Measurements from ENCODE around the gene SPG7.

The SPG7 gene

GRCh38 chr16:89602273-89602951 is 94.2 kb downstream of the SPG7 start:
- DNase-seq = peak; percentile 77

DNA sequence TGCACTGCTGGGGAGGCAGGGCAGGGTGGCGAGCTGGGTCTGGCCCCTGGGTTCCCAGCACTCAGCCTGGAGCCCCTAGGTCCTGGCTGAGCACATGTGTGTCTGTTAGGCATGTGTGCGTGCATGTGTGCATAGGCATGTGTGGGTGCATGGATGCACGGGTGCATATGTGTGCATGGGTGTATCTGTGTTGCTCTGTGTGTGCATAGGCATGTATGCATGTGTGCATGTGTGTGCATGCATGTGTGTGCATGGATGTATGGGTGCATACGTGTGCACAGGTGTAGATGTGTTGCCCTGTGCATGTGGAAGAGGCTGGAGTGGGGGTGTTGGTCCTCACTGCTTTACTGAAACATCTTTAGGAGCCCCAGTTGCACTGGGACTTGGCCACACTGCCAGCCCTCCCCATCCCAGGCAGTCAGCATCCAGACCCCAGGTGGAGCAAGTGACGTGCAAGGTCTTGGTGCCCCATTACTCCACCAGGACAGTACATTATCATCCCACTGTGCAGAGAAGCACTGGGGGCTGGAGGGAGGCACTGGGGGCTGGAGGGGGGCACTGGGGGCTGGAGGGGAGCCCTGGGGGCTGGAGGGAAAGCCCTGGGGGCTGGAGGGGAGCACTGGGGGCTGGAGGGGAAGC is 94.9 kb downstream of the SPG7 start:
- DNase-seq = no peak

DNA sequence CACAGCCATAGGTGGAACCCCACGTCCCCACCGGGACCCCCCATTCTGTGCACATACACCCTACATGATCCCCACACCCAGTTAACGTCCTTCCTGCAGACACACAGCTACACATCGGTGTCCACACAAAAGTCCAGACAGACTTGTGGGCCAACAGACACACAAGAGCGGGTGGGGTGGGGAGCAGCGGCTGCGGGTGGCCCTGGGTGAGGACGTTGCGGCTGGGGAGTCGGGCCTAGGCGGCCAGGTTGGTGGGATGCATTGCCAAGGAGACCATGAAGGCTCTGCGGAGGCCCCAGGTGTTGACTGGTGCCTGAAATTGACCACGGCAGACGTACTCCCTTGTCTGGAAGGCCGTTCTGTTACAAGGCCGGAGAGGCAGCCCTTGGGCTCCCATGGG is 96.6 kb downstream of the SPG7 start:
- DNase-seq = no peak

DNA sequence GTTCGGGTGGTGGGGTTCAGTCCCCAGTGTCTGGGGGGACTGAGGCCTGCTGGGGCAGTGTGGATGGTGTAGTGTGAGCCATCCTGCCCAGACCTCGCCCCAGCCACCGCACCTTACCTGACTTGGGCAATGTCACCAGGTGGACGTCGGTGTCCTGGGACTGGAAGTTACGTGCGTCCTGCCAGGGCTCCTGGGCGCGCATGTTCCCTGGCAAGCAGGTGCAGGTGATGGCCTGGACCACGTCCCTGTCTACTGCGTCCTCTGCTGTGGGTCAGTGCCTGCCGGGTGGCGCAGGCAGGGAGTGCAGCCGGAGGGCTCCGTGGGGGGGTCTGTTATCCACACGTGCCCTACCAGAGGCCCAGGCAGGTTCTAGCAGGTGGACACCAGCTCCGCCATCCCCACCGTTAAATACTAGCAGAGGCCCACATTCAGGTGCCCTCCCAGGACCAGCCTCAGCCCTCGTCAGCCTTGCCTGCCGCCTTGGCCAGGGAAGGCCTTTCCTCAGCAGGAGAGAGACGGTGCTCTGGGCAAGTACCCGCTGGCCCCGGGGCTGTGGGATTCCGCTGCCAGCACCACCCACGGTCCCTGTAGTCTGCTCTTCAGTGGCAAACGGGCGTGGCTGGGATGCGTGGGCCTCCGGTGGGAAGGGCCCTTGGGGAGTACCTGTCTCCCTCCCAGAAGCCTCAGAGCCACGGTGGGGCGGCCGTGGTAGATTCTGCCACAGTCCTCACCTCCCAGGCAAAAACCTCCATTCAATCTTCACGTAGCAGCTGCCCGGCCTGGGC is 97.2 kb downstream of the SPG7 start:
- no peak for DNase-seq

DNA sequence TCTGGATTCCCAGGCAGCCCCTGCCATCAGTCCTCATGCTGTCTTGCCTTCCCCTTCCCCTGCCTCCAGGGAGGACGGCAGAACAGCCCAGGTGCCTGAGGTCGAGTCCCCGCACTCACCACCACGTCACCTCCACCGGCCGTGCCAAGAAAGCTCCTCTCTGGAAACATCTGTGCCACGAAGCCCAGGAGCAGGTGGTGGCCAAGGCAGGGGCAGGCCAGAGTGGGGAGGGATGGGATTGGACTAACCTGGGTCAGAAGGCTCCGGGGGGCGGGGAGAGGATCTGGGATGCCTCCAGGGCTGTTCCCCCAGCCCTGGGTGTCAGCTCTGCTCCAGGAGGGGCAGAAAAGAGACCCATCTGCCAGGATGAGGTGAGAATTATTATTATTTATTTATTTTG is 97.8 kb downstream of the SPG7 start:
- no peak for DNase-seq

Data from fibroblast of upper back skin (primary cell).